WTC11 (cell line): ENCODE results near the gene TMEM72. TPM values are rescaled to one million over a fixed set of nuclear protein-coding genes. Genes with fewer than 3 reads are reported as not detected.

ENCODE experiments used
- AFF4 ChIP-seq: sonication (generic); formaldehyde crosslinking; IDR thresholded peaks from 2 replicates; pipeline ENCODE4 v1.8.1; 2023; ENCODE audit warnings: mild to moderate bottlenecking, missing genetic modification reagents, borderline replicate concordance
- ATF2 ChIP-seq: sonication (generic); formaldehyde crosslinking; IDR thresholded peaks from 2 replicates; pipeline ENCODE4 v1.8.1; 2022; ENCODE audit warnings: low read depth, missing genetic modification reagents, borderline replicate concordance
- GRHL2 ChIP-seq: fragments of 250-450 bp; sonication (Bioruptor Pico); IDR thresholded peaks from 2 replicates; pipeline ENCODE4 v1.8.0; 2022; ENCODE audit warnings: mild to moderate bottlenecking, moderate library complexity; ENCODE audit not compliant: insufficient replicate concordance, severe bottlenecking
- HMGXB4 ChIP-seq: sonication (generic); formaldehyde crosslinking; IDR thresholded peaks from 2 replicates; pipeline ENCODE4 v1.8.1; 2023; ENCODE audit warnings: mild to moderate bottlenecking, moderate library complexity, missing genetic modification reagents
- JUN ChIP-seq: sonication (generic); formaldehyde crosslinking; IDR thresholded peaks from 2 replicates; pipeline ENCODE4 v1.8.0; 2023; ENCODE audit warnings: mild to moderate bottlenecking, missing genetic modification reagents
- NFE2L1 ChIP-seq: sonication (generic); formaldehyde crosslinking; IDR thresholded peaks from 2 replicates; pipeline ENCODE4 v1.8.1; 2023; ENCODE audit warnings: missing genetic modification reagents
- NR1H2 ChIP-seq: sonication (generic); formaldehyde crosslinking; IDR thresholded peaks from 2 replicates; pipeline ENCODE4 v1.9.0; 2021; ENCODE audit warnings: mild to moderate bottlenecking, moderate library complexity, missing genetic modification reagents
- RELA ChIP-seq: sonication (generic); formaldehyde crosslinking; IDR thresholded peaks from 2 replicates; pipeline ENCODE4 v1.8.1; 2022; ENCODE audit warnings: missing genetic modification reagents, mild to moderate bottlenecking, borderline replicate concordance
- SOX15 ChIP-seq: fragments of 250-450 bp; sonication (Bioruptor Pico); IDR thresholded peaks from 2 replicates; pipeline ENCODE4 v1.9.0; 2021; ENCODE audit warnings: mild to moderate bottlenecking
- ZBTB43 ChIP-seq: sonication (generic); formaldehyde crosslinking; IDR thresholded peaks from 2 replicates; pipeline ENCODE4 v1.8.1; 2023; ENCODE audit warnings: mild to moderate bottlenecking, missing genetic modification reagents
- ZNF317 ChIP-seq: sonication (generic); formaldehyde crosslinking; IDR thresholded peaks from 2 replicates; pipeline ENCODE4 v1.8.1; 2023; ENCODE audit warnings: low read depth, mild to moderate bottlenecking, moderate library complexity, missing genetic modification reagents, borderline replicate concordance
- ZNF416 ChIP-seq: fragments of 250-450 bp; sonication (Bioruptor Pico); IDR thresholded peaks from 2 replicates; pipeline ENCODE4 v1.9.0; 2021; ENCODE audit warnings: mild to moderate bottlenecking, inconsistent platforms
- ZNF671 ChIP-seq: fragments of 250-450 bp; sonication (Bioruptor Pico); IDR thresholded peaks from 2 replicates; pipeline ENCODE4 v1.8.0; 2021; ENCODE audit warnings: mild to moderate bottlenecking
- total RNA-seq: library from RNA; stranded (reverse); gene quantifications from 3 replicates; pipeline ENCODE4 v1.2.3, GENCODE V29; 2021
- TF ChIP-seq, protein P1 (sequence below): sonication (generic); formaldehyde crosslinking; conservative IDR thresholded peaks from 2 replicates; pipeline ENCODE4 v1.8.1; 2022; ENCODE audit warnings: mild to moderate bottlenecking, missing genetic modification reagents
- TF ChIP-seq, protein P2 (sequence below): fragments of 250-450 bp; sonication (Bioruptor Pico); conservative IDR thresholded peaks from 2 replicates; pipeline ENCODE4 v1.9.0; 2021; ENCODE audit warnings: mild to moderate bottlenecking
- TF ChIP-seq, protein P3 (sequence below): sonication (generic); formaldehyde crosslinking; IDR thresholded peaks from 2 replicates; pipeline ENCODE4 v1.8.1; 2022; ENCODE audit warnings: mild to moderate bottlenecking, moderate library complexity, missing genetic modification reagents
- TF ChIP-seq, protein P4 (sequence below): sonication (generic); formaldehyde crosslinking; conservative IDR thresholded peaks from 2 replicates; pipeline ENCODE4 v1.8.1; 2023; ENCODE audit warnings: mild to moderate bottlenecking, low read depth, missing genetic modification reagents, moderate library complexity
- TF ChIP-seq, protein P5 (sequence below): sonication (generic); formaldehyde crosslinking; IDR thresholded peaks from 2 replicates; pipeline ENCODE4 v1.8.0; 2023; ENCODE audit warnings: mild to moderate bottlenecking, missing genetic modification reagents
- TF ChIP-seq, protein P6 (sequence below): sonication (generic); formaldehyde crosslinking; IDR thresholded peaks from 2 replicates; pipeline ENCODE4 v1.8.1; 2023; ENCODE audit warnings: mild to moderate bottlenecking, missing genetic modification reagents, moderate library complexity

Gene TMEM72
- total RNA-seq, 1 experiment from 2014 or later = not detected

- TF ChIP-seq, protein P1, sequence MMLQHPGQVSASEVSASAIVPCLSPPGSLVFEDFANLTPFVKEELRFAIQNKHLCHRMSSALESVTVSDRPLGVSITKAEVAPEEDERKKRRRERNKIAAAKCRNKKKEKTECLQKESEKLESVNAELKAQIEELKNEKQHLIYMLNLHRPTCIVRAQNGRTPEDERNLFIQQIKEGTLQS = no peak
- TF ChIP-seq, protein P2, sequence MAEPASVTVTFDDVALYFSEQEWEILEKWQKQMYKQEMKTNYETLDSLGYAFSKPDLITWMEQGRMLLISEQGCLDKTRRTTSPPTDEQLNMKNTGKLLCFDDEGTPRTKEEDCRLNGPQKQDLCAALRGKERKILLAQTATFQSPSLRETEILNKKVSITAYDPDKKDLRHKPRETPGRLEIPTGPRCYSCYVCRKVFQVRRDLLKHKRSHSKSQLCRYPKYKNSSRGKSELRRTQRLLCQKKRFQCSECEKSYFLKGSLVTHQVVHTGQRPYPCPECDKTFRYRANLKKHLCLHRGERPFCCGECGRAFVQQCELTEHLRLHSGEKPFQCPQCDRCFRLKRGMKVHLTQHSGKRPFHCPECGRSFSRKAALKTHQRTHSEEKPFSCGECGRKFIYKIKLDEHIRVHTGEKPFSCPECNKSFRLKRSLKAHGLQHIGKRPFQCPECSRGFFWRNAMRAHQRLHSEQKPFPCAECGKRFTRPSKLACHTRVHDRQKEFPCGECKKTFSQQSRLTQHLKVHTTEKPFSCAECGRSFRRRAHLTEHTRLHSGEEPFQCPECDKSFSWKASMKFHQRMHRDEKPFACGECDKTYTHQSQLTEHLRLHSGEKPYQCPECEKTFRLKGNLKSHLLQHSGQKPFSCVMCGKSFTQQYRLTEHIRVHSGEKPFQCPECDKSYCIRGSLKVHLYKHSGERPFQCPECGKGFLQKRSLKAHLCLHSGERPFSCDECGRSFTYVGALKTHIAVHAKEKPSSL = no peak
- TF ChIP-seq JUN (CRISPR knock-in tag) (no peak), SOX15 (CRISPR knock-in tag) (no peak), NR1H2 (no peak), ZNF671 (CRISPR knock-in tag) (no peak), ZBTB43 (CRISPR knock-in tag) (peak; percentile 50; the same call in 1 of the 2 replicates), AFF4 (CRISPR knock-in tag) (no peak), ZNF416 (CRISPR knock-in tag) (no peak), ZNF317 (CRISPR knock-in tag) (no peak), RELA (CRISPR knock-in tag) (no peak), HMGXB4 (CRISPR knock-in tag) (0 out of 2 replicates have a peak, but pooled peaks have one; percentile 52), ATF2 (CRISPR knock-in tag) (0 out of 2 replicates have a peak, but pooled peaks have one; percentile 14), NFE2L1 (CRISPR knock-in tag) (no peak), GRHL2 (no peak)
- TF ChIP-seq, protein P3, sequence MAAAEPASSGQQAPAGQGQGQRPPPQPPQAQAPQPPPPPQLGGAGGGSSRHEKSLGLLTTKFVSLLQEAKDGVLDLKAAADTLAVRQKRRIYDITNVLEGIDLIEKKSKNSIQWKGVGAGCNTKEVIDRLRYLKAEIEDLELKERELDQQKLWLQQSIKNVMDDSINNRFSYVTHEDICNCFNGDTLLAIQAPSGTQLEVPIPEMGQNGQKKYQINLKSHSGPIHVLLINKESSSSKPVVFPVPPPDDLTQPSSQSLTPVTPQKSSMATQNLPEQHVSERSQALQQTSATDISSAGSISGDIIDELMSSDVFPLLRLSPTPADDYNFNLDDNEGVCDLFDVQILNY (CRISPR knock-in tag) = no peak
- TF ChIP-seq, protein P4, sequence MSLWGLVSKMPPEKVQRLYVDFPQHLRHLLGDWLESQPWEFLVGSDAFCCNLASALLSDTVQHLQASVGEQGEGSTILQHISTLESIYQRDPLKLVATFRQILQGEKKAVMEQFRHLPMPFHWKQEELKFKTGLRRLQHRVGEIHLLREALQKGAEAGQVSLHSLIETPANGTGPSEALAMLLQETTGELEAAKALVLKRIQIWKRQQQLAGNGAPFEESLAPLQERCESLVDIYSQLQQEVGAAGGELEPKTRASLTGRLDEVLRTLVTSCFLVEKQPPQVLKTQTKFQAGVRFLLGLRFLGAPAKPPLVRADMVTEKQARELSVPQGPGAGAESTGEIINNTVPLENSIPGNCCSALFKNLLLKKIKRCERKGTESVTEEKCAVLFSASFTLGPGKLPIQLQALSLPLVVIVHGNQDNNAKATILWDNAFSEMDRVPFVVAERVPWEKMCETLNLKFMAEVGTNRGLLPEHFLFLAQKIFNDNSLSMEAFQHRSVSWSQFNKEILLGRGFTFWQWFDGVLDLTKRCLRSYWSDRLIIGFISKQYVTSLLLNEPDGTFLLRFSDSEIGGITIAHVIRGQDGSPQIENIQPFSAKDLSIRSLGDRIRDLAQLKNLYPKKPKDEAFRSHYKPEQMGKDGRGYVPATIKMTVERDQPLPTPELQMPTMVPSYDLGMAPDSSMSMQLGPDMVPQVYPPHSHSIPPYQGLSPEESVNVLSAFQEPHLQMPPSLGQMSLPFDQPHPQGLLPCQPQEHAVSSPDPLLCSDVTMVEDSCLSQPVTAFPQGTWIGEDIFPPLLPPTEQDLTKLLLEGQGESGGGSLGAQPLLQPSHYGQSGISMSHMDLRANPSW (CRISPR knock-in tag) = no peak
- TF ChIP-seq, protein P5, sequence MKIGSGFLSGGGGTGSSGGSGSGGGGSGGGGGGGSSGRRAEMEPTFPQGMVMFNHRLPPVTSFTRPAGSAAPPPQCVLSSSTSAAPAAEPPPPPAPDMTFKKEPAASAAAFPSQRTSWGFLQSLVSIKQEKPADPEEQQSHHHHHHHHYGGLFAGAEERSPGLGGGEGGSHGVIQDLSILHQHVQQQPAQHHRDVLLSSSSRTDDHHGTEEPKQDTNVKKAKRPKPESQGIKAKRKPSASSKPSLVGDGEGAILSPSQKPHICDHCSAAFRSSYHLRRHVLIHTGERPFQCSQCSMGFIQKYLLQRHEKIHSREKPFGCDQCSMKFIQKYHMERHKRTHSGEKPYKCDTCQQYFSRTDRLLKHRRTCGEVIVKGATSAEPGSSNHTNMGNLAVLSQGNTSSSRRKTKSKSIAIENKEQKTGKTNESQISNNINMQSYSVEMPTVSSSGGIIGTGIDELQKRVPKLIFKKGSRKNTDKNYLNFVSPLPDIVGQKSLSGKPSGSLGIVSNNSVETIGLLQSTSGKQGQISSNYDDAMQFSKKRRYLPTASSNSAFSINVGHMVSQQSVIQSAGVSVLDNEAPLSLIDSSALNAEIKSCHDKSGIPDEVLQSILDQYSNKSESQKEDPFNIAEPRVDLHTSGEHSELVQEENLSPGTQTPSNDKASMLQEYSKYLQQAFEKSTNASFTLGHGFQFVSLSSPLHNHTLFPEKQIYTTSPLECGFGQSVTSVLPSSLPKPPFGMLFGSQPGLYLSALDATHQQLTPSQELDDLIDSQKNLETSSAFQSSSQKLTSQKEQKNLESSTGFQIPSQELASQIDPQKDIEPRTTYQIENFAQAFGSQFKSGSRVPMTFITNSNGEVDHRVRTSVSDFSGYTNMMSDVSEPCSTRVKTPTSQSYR (CRISPR knock-in tag) = no peak
- TF ChIP-seq, protein P6, sequence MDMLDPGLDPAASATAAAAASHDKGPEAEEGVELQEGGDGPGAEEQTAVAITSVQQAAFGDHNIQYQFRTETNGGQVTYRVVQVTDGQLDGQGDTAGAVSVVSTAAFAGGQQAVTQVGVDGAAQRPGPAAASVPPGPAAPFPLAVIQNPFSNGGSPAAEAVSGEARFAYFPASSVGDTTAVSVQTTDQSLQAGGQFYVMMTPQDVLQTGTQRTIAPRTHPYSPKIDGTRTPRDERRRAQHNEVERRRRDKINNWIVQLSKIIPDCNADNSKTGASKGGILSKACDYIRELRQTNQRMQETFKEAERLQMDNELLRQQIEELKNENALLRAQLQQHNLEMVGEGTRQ (CRISPR knock-in tag) = peak; percentile 91
Measured at GRCh38 chr10:44864637-44865288, 46.4 kb upstream of the TMEM72 start (continued).
